NB4 (cell line): Measurements from ENCODE around the gene P2RY1.

ENCODE experiments used
- DNase-seq: peaks from one replicate; pipeline ENCODE4 v3.0.0; 2010; ENCODE audit warnings: low read depth
- H3K4me3 ChIP-seq: one replicate; pipeline ENCODE4 v1.5.1; 2011; ENCODE audit warnings: mild to moderate bottlenecking, low read depth, low read length, moderate library complexity
- MYC ChIP-seq: IDR thresholded peaks from 2 replicates; pipeline ENCODE4 v1.6.1; 2011; ENCODE audit warnings: low read depth, low read length
- POLR2A ChIP-seq: IDR thresholded peaks from 2 replicates; pipeline ENCODE4 v1.6.1; 2011; ENCODE audit warnings: mild to moderate bottlenecking; ENCODE audit not compliant: insufficient read length; ENCODE audit errors: extremely low read depth
- TF ChIP-seq, protein P1 (sequence below): IDR thresholded peaks from one replicate; pipeline ENCODE4 v1.5.1; 2012; ENCODE audit warnings: low read depth, low read length
- TF ChIP-seq, protein P2 (sequence below): IDR thresholded peaks from 2 replicates; pipeline ENCODE4 v1.6.1; 2011; ENCODE audit warnings: low read depth, low read length

Gene P2RY1, protein sequence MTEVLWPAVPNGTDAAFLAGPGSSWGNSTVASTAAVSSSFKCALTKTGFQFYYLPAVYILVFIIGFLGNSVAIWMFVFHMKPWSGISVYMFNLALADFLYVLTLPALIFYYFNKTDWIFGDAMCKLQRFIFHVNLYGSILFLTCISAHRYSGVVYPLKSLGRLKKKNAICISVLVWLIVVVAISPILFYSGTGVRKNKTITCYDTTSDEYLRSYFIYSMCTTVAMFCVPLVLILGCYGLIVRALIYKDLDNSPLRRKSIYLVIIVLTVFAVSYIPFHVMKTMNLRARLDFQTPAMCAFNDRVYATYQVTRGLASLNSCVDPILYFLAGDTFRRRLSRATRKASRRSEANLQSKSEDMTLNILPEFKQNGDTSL

DNA sequence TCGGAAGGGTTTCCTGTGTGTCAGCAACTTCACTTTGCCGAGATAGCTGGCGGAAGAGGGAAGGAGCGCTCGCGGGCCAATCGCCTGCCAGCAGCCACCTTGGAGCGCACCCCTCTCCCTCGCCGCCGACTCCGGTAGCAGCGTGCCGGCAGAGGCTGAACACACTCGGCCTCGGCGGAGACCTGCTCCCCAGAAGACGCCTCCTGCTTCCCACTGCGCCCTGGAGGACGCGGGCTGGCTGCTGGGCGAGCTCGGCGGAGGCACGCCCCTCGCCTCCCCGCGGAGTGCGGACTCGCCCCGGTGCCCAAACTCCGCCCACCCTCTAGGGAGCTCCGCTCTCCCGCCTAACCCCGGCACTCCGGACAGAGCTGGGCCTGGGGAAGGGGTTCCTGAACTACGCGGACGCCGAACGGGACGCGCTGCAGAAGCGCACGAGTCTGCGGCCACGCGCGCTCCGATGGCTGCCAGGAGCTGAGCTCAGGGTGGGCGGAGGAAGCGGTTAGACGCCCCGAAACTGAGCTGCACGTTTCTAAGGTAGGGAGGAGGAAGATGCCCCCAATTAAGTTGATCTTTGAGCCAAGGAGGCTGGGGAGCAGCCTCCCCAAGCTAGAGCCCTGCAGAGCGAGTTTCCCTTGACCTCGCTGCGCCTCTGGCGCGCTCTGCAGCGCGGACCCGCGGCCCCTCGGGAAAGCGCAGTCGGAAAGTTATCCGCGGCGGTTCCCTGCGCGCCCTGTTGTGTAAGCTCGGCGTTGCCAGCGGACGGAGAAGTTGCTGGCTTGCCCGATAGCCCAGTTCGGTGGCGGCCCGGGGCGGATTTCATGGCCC lies at the start of gene P2RY1:
P2RY1 (plus strand) TSS at position 356 of the 825 bp plus-strand sequence. CDS start 652 bp downstream, outside the sequence.
- DNase-seq = peak; percentile 84
- TF ChIP-seq MYC (peak; percentile 49), POLR2A (peak; percentile 49)
- TF ChIP-seq, protein P1, sequence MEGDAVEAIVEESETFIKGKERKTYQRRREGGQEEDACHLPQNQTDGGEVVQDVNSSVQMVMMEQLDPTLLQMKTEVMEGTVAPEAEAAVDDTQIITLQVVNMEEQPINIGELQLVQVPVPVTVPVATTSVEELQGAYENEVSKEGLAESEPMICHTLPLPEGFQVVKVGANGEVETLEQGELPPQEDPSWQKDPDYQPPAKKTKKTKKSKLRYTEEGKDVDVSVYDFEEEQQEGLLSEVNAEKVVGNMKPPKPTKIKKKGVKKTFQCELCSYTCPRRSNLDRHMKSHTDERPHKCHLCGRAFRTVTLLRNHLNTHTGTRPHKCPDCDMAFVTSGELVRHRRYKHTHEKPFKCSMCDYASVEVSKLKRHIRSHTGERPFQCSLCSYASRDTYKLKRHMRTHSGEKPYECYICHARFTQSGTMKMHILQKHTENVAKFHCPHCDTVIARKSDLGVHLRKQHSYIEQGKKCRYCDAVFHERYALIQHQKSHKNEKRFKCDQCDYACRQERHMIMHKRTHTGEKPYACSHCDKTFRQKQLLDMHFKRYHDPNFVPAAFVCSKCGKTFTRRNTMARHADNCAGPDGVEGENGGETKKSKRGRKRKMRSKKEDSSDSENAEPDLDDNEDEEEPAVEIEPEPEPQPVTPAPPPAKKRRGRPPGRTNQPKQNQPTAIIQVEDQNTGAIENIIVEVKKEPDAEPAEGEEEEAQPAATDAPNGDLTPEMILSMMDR = no peak
- TF ChIP-seq, protein P2, sequence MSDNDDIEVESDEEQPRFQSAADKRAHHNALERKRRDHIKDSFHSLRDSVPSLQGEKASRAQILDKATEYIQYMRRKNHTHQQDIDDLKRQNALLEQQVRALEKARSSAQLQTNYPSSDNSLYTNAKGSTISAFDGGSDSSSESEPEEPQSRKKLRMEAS = peak; percentile 72
- peak within 1 kb of the TSS; percentile 61 for H3K4me3 ChIP-seq

DNA sequence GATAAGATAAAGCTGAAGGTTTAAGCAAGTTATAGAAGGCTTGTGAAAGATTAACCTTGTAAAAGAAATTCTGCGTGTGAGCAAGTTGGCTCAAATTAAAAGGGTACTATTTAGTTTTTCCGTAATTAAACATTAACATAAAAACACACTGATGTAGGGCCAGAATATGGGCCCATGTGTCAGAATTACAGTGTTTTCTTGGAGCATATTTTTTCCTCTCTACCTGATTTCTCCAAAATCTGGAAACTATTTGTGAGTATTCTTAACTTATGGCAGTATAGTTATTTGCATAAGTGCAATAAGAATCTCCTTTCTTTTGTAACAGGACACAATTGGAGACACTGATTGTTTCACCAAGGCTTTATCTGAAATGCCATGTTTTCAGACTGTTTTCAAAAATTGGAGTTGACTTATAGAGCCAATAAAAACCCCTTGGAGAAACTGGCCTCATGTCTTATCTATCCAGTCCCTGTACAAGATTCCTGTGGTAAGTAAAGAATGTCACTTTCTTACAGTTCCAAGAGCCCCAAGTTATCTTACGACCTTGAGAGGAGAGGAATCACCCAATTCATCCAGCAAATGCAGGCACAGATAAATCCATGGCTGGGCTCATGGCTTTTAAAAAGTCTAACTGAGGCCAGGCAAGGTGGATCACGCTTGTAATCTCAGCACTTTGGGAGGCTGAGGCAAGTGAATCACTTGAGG lies 47.8 kb upstream of the P2RY1 start:
- DNase-seq = peak; percentile 4
- TF ChIP-seq POLR2A (no peak), MYC (no peak)
- TF ChIP-seq, protein P1 = no peak
- TF ChIP-seq, protein P2 = no peak
- no peak overlapping the region for H3K4me3 ChIP-seq

DNA sequence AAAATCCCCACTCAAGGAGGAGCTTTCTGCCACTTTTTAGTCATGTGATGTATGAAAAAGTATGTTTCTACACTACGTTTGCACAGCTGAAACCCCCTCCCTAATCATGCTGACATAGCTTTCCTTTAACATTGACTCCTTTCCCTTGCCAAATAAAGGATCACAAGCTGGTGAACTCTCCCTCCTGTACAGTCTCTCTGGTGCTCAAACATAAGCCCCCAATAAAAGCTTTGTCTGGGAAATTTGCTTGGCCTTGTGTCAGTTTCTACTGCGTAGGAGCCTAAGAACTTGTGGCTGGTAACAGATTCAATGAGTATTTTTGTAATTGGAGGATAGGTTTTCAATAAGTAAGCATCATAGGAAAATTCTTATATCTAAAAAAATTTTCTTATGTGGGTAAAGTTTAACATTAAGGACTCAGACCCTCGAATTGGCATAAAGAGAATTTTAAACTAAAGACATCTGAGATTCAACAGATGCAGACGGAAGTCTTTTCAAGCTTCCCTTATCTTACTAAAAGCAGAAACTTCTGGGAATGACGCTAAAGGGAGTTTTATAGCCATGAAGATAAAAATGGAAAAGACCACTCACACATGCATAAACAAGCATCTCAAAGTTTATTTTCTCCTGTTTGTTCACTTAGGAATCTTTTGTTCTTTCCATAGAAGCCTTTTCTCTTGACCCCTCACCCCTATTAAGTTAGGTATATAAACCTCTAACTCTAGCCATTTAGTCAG lies 44.1 kb upstream of the P2RY1 start:
- TF ChIP-seq POLR2A = no peak
- TF ChIP-seq, protein P1 = no peak
- TF ChIP-seq MYC = no peak
- TF ChIP-seq, protein P2 = no peak
- H3K4me3 ChIP-seq = no peak overlapping the region
- no peak for DNase-seq

DNA sequence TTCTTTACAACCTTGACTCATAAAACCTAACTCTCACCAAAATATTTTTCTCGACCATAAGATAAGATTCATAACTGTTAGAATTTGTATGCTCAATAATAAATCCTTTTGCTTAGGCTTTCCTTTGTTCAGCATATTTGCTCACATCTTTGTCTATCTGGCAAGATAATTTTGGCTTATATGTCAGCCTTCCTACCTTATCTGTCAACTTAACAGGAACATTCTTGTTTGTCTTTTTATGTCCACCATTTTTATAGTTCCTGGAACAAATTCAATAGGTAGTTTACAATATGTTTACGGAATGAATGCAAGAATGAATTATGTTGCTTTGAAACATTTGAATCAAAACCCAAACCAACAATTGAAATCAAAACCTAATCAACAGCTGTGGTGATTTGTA lies 41.0 kb upstream of the P2RY1 start:
- no peak overlapping the region for H3K4me3 ChIP-seq
- DNase-seq = no peak
- TF ChIP-seq POLR2A = no peak
- TF ChIP-seq, protein P1 = no peak
- no peak for TF ChIP-seq MYC
- TF ChIP-seq, protein P2 = no peak
